ENCODE results near the gene ABLIM3.
"Not testable (repeated sequence)": the region's sequence is repeated elsewhere in the genome, so short reads cannot be mapped to it uniquely, and the experiment has no call there.

The ABLIM3 gene

DNA sequence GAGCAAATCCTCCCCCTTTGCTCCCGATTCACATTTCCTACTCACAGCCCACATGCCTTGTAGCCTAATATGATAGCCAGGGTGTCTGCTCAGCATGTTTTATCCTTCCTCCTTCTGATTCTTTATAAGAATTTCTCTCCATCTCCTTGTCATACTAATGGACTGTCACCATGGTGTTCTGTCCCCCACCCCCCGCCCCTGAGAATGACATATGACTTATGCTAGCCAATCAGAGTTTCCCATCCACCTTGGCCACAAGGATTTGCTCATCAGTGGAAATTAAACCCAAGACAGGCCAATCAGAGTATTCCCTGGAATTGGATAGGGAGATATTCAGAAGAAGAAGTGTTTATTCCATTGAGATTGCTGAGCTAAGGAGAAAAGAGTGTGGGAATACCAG lies 16.0 kb downstream of the ABLIM3 start:
- DNase-seq (ENCODE audit: low spot score) = no peak

DNA sequence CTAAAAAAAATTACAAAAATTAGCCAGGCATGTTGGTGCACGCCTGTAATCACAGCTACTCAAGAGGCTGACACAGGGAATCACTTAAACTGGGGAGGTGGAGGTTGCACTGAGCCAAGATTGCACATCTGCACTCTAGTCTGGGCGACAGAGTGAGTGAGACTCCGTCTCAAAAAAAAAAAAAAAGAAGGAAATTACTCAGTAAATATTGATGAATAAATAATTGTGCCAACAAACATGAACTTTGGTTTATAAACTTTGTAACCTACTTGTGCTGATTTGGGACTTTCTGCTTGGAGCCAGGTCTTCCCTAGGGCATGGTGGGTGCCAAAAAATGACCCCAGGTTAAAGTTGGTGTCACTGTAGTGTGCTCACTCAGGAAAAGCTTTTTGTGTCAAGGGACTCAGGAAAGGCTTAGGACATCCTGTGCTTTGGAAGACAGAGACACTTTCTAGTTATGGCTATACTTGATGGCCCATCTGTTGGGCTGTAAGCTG lies 19.0 kb downstream of the ABLIM3 start:
- DNase-seq (ENCODE audit: low spot score) = no peak

DNA sequence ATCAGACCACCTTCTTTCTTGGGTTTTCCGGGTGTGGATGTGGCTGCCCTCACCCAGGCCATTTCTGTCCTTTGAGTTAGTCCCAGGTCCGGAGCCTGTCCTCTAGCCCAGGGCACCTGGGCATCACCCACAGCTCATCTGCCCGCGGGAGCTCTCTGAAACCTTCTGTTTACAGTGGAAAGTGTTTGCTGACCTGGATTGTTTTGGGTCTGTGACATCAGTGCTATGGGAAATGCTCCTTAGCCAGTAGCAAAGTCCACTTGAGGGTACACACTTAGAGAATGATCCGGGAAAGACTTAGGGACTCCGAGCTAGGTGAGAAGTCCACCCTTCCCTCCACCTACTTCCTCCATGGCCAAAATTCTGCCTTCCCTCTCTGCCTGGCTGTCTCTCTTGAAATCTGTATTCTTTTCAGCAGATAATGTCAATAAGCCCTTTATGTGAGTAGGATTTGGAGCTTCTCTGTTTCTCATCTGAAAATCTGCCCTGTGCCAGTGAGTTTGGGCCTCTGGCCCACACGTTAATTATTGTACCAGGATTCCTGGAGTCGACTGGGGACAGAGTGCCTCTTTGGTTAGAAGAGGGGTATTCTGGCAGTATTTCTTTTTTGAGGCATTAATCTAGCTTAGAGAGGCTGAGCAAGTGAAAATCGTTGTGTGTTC lies 19.9 kb downstream of the ABLIM3 start:
- no peak for DNase-seq (ENCODE audit: low spot score)

DNA sequence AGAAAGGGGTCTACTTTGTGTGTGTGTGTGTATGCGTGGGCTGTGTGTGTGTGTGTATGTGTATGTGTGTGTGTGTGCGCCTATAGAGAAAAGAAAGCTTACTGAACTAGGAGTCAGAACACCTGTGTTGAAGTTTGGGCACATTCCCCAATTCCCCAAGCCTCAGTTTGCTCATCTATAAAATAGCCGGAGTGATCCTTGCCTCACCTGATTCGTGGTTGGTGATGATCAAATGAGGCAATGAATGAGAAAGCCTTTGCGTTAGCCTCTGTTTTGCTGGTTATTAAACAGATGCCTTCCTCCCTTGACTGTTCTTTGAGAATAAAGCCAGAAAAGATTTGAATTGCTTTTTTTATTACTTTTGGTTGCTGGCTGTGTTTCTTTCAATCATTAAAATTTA lies 20.6 kb downstream of the ABLIM3 start:
- DNase-seq (ENCODE audit: low spot score) = no peak

DNA sequence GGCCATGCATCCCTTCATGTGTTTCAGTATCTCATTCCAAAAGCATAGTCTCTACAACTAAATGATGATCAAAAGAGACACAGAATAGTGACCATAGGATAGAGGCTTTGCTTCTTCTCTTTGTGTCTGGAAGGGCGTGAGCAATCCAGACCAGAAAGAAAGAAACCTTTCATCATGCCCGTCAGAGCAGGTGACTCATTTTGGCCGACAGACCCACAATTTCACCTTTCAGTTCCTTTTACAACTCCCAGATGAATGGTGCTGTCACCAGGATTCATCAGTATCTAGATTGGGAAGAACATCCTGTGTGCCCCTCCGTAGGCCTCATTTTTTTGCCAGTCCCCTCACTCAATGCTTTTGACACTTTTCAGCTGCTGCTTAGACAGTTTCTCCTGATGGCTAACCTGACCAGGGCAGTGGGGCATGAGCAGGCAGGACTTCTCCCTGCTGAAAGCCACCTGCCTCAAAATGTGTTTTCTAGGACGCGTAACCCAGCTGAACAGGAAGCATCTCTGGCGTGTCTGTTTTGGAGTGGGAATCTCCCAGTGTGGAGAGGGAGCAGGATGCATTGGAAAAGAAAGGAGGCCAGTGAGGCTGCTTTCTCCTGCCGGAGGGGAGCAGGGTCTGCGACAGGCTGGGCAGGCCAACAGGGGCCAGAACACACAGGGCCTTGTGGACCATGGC lies 21.2 kb downstream of the ABLIM3 start:
- no peak for DNase-seq (ENCODE audit: low spot score)

DNA sequence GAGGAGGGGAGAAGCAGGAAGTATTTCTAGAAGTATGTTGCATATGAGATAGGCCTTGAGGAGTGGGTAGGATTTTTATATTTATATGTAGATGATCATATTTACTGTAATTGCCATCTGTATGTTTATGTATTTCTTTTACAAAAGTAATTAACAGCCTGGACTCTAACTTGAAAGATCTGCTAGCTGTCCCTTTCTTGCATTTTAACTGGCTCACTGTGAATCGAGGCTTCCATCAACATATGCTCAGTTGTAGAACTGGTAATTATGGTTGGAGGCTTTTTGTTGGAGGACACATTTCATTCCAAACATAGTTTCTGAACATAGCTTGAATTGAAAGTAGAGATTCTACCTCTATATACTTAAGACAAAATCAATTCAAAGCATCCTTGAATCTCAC lies 23.4 kb downstream of the ABLIM3 start:
- no peak for DNase-seq (ENCODE audit: low spot score)

DNA sequence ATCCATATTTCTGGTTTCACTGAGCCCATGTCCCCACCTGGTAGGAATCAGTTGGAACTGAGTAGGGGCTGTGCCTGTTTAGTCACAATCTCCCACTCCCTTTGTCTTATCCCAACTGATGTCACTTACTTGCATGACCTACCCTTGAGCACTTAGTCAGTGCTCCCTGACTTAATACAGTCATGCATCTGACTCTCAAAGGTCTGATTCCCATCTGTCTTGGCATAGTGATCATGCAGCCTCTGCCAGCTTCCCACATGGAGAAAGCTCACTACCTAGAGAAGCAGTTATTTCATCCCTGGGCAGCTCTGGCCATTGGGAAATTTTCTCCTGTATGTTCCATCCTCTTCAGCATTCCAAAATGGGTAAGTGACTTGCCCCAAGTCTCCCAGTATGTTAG lies 24.8 kb downstream of the ABLIM3 start:
- no peak for DNase-seq (ENCODE audit: low spot score)

DNA sequence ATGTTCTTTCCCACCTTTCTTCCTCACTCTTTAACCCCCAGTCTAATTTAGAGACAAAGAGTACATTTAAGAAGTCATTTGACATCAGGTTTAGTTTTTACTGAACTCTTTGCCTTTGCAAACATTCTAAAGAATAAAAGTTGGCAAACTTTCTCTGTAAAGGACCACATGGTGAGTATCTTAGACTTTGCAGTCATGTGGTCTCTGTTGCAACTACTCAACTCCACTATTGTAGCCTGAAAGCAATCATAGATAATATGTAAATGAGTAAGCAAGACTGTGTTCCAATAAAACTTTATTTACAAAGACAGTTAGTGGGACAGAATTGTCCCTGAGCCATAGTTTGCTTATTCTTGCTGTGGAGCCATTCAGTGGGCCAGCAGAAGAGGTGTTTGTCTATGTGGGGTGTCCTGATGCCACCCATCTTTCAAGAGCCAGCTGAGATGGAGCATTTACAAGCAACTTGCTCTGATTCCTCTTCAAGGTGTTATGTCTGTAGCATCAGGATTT lies 25.4 kb downstream of the ABLIM3 start:
- no peak for DNase-seq (ENCODE audit: low spot score)

DNA sequence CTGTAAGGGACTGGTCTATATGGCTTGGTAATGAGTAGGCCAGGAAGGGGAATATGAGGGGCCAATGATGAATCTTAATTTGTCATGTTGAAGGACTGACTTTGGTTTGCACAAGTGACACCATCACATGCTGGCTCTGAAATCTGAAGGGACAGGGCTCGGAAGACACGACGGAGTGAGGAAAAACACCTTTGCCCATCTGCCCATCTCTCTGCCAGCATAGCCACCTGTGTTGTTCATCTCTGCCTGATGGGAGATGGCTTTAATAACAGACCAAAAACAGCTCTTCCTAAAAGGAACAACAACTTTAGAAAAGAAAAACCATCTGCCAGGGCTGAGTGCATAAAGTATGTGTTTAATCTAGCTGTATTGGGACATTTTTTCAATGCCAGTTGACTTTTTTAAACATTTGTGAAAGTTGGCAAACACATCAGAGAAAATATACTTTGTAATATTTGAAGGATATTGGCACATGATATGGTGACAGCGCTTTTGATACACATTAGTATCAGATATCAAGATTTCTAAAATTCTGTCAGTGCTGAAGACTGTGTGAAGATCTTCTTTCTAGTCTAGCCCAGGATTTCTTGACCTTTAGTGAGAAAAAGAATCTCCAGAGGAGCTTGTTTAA lies 27.1 kb downstream of the ABLIM3 start:
- no peak for DNase-seq (ENCODE audit: low spot score)

DNA sequence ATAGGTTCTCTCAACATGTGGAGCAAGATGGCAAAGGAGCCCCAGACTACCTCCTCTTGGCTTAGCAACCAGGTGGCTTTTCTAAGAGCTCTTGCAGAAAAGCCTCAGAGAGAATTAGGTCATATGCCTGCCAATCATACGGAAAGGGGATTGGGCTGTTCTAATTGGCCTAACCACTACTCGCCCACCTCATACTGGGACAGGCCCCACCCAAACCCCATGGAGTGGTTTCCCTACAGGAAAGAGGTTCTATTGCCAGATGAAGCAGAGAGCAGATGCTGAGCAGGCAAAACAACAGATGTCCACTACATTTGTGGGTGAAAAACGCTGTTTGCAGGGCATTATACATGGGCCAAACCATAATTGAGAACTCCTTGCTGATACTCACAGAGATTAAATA lies 29.0 kb downstream of the ABLIM3 start:
- no peak for DNase-seq (ENCODE audit: low spot score)

DNA sequence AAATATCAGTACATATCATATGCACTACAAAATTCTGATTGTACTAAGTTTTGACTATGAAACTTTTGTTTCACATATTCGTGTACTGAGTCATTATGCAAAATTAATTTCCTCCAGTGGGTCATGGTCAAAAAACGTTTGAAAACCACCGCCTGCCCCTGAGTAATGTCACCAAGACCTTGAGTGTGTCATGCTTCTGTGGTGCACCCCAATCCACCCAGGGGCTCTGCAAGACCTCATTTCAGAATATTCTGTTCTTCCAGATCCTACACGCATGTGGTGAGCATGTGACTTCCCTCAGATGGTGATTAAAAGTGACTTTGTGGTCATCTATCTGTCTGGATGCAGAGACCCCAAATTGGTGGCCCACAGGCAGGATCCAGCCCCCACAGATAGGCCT lies 31.0 kb downstream of the ABLIM3 start:
- no peak for DNase-seq (ENCODE audit: low spot score)

DNA sequence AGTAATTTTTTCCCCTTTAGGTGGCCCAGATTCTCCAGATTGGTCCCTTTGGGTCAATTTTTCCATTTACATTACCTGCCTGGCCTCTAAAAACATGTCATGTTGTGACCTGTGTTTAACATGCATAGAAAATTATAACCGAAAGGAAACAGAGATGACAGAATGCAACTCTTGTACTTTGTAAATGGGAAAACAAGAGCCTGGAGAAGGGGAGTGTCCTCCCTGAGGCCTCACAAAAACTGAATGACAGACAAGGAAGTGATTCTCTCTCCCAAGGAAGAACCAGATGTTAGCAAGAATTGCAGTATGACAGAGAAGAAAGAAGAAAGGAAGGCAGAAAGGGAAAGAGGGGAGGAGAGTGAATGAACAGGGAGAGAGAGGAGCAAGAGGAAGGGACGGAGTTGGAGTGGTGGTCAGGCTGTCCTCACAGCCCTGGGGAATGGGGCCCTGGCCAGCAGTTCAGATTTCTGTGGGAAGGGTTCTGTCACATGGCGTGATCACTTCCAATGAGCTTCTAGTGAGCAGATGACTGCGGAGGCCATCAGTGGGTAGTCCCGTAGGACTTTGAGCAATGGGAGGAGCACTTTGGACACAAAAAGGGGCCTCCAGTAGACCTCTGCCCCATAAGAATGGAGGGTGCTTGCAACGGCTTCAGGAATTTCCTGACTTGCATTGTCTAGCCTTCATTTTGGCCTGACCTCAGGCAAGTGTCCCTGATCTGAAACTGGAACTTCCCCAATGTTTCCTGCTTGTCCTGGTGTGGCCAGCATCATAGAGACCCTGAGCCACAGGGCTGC lies 31.6 kb downstream of the ABLIM3 start:
- DNase-seq (ENCODE audit: low spot score) = no peak

DNA sequence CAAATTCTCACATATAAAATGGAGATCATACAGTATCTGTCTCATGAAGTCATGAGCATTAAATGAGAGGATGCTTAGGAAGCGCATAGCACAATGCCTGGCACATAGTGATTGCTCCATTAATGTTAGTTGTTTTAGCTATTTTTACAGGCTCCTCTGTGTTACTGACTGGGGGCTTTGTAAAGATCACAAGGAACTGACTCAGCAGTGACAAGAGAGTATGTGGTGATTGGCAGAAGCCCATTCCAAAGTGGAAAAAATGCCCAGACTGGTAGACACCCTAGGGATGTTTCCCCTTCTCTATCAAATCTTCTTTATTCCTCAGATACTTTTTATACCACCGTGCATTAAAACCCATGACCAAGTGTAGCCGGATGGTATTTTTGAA lies 33.5 kb downstream of the ABLIM3 start:
- DNase-seq (ENCODE audit: low spot score) = no peak

DNA sequence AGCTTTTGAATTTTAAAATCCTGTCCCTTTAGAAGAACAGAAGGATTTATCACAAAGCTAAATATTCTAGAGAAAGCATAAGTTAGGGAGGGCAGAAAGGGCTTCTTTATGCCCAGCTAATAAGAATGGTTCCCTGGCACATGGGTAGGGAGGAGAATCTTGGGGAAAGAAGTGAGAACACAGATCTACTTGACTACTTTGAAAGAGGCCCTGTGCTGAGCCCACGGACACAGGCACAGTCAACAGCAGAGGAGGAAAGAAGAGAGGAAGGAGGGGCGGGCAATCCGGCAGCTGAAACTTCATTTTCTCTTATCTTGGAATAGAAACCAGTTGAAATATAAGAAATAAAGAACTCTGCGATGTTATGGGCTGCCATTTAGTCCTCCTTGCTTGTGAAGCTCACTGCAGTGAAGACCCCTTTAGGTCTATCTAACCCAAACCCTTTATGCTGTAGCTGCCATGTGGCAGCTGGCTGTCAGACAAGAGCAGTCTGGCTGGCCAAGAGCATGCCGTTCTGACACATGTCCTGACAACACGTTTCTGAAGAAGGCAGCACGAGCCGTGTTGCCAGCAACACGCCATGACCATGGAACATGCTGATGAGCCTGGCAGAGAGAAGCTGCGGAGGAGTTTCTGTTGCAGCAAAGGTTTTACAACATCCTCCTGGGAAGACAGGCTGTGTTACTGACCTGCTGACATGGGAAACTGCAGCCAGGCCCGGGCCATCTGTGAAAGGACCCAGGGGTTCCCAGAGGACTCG lies 34.2 kb downstream of the ABLIM3 start:
- no peak for DNase-seq (ENCODE audit: low spot score)

DNA sequence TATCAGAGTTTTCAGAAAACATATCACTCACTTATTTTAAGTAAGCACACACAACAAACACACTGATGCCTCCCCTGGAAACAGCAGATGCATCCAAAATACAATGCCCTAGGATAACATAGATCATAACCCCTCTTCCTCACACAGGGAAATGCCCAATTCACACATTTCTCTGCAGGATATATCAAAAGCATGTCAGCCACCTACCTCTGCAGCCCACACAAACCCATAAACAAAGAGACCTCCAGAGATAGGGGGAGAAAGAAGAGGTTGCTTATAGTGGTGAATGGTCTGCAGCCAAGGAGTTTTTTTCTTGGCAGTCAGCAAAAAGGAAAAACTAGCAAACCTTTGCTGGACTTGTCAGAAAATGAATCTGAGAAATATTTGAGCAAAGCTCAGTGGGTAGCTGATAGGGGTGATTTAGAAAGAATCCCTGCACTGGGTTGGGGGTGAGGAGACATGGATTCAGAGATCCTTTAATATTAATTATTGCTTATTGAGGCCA lies 36.1 kb downstream of the ABLIM3 start:
- DNase-seq (ENCODE audit: low spot score) = no peak

DNA sequence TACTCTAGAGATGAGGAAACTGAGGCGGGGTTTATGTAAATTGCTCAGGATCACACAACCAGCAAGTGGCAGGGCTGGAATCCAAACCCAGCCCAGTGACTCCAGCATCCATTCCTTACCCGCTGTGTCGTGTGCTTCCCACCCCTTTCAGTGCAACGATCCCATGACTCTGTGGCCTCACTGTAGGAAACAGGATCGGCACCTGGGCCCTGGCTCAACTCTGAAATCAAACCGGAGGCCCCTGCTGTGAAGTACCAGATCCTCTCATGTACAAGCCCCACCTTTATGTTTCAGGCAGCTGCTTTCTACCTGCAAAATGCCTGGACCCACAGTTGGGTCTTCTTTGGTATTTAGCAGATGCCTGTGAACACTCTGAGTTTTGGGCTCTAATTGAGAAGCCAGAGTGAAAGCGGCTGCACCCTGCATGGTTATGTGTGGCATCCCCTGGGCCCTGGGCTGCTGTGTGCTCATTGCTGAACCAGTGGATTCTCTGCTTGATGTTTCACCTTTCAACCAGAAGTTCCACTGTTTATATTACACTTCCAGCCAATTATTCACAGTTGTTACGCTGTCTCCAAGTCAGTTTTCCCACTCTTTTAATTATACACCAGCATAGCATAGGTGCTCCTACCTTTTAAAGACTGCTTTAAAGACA lies 36.7 kb downstream of the ABLIM3 start:
- no peak for DNase-seq (ENCODE audit: low spot score)

DNA sequence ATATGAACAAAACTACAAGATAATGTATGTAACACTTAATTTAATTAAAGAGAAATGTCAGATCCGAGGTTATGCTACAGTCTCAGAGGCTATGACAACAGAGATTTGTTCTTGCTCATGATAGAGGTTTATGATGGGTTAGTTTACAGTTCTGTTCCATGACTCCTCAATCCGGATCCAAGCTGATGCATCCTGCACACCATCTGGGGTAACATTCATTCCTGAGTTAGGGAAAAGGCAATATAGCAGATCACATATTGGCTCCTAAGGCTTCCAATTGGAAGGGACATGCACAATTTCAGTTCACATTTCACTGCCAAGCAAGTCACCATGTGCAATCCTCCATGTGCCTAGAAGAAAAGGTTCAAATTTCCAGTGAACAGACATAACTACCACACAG lies 40.4 kb downstream of the ABLIM3 start:
- DNase-seq (ENCODE audit: low spot score) = no peak

DNA sequence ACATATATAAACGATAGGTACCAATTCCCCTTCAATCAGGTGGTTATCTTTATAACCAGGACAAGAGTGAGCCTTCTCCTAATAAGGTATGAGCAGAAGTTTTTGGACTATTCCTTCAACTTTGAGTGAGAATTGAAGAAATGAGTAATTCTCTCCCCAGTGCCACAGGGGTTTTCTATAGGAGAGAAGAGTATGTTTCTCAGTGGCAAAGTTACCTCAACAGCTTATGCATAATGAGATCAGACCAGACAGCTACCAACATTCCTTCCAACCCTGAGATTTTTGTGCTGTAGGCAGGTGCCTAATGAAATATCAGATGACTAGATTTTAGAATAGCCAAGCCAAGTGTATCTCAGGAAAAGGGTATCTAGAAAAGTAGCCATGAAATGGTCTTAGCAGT lies 40.9 kb downstream of the ABLIM3 start:
- DNase-seq (ENCODE audit: low spot score) = no peak

DNA sequence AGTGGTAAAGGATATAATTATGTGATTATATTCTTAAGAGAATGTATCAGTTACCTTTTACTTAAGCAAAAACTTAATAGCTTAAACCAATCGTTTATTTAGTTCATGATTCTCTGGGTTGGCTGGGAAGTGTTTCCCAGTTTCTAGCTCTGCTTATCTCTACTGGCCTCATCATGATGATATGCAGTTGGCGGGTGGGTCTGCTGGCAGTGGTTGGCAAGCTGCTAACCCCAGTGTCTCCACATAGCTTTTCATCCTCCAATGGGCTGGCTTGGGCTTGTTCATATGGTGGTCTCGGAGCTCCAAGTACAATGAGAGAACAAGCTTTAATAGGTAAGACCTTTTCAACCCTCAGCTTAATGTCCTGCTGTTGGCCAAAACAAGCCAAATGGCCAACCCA lies 43.8 kb downstream of the ABLIM3 start:
- DNase-seq (ENCODE audit: low spot score) = no peak

DNA sequence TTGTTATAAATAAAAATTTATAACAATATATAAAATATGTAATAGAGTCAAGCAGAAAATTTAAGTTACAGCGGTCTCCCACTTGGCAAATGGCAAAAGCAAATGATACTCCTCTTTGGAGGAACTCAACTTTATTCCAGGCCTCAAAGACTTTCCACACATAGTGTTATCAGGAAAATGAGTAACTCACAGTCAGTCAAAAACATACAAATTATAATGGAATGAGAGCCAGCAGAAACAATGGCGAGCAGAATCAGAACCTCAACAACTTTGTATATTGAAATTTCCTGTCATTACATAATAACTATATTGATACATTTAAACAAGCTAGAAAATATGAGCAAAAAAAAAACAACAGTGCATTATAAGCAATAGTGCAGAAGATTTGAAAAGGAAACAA lies 45.2 kb downstream of the ABLIM3 start:
- DNase-seq (ENCODE audit: low spot score) = no peak

DNA sequence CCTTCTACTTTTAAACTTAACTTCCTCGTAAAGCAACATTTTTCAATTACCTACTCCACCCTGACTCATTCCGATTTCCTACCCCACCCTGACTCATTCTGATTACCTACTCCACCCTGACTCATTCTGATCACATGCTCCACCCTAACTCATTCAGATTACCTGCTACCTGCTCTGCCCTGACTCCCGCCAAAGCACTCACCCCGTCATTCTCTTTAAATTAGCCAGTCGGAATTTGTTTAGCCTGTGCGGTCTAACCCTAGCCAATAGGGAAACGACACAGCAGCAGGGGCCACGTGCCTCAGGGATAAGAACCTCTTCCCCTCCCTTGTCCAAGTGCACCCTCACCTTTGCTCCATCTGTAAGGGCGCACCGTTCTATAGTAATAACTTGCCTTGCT lies 46.3 kb downstream of the ABLIM3 start:
- DNase-seq (ENCODE audit: low spot score) = not testable (repeated sequence)
